HCT116 (cell line): Measurements from ENCODE around the gene ASGR1. TPM values are rescaled to one million over a fixed set of nuclear protein-coding genes. Genes with fewer than 3 reads are reported as not detected.

Experiments used
- ATAC-seq: fragments of 200-7000 bp; cut with Tn5 transposase; 2 replicates; pipeline ENCODE4 v1.9.1; 2020; ENCODE audit warnings: mild to moderate bottlenecking, moderate library complexity
- BruUV-seq: library from RNA; stranded (reverse); fragments of 400-500 nt; replicated peaks from 2 replicates; lab custom pipeline; 2021; lab: Mats Ljungman, UMichigan
- CTCF ChIA-PET: fragments of 300-600 bp; sonication (Branson Sonifier 250); formaldehyde crosslinking; loops from one replicate; lab custom pipeline; 2021; ENCODE audit warnings: antibody characterized with exemption; lab: Charles Lee
- POLR2A ChIA-PET: fragments of 300-600, 350-600 bp; sonication (Branson Sonifier 250); formaldehyde crosslinking; loops from one replicate; lab custom pipeline; 2021; ENCODE audit warnings: antibody characterized with exemption; lab: Charles Lee
- RAD21 ChIA-PET, 2 experiments: fragments of 300-600 bp; sonication (Branson Sonifier 250); formaldehyde crosslinking; loops; one replicate each; lab custom pipeline; 2023; ENCODE audit warnings: low total read pairs in 2 of 2; ENCODE audit not compliant: uncharacterized antibody in 2 of 2, unreplicated experiment in 2 of 2, low non-redundant PET in 1 of 2; lab: Charles Lee
- DNase-seq: peaks from one replicate; pipeline ENCODE4 v3.0.0-alpha.2; 2010; ENCODE audit warnings: low read depth, low spot score
- H2AFZ ChIP-seq: fragments of 200-600 bp; shearing (Covaris generic), sonication (generic); 2 replicates; pipeline ENCODE4 v1.6.1; 2017; ENCODE audit warnings: low read depth, mixed run types, mixed read lengths, antibody characterized with exemption, low read length; ENCODE audit not compliant: poor library complexity, severe bottlenecking
- H3K27ac ChIP-seq: 2 replicates; pipeline ENCODE4 v1.5.1; 2012; ENCODE audit warnings: low read depth, low read length
- H3K27me3 ChIP-seq: fragments of 200-600 bp; sonication (generic); 2 replicates; pipeline ENCODE4 v1.6.1; 2016; ENCODE audit warnings: mixed run types, low read length, mixed read lengths; ENCODE audit not compliant: insufficient read depth
- H3K36me3 ChIP-seq, 2 experiments: fragments of 200-500 bp in 1 of 2; fragments of 200-600 bp in 1 of 2; sonication (Bioruptor generic) in 1 of 2; sonication (generic) in 1 of 2; 2 replicates each; pipeline versions ENCODE4 v1.5.1 to v1.6.1; 2014 to 2016; ENCODE audit warnings: low read length in 2 of 2, inconsistent platforms in 1 of 2, mixed read lengths in 1 of 2, mixed run types in 1 of 2; ENCODE audit not compliant: insufficient read depth in 2 of 2, control insufficient read depth in 1 of 2
- H3K4me1 ChIP-seq, 2 experiments: fragments of 200-600 bp in 1 of 2; sonication (generic) in 1 of 2; 2 replicates each; pipeline versions ENCODE4 v1.5.1 to v1.6.1; 2012 to 2017; ENCODE audit warnings: low read length in 2 of 2, inconsistent platforms in 1 of 2, mild to moderate bottlenecking in 1 of 2, mixed read lengths in 1 of 2, mixed run types in 1 of 2, moderate library complexity in 1 of 2; ENCODE audit not compliant: insufficient read depth in 2 of 2, control insufficient read depth in 1 of 2
- H3K4me2 ChIP-seq: fragments of 200-600 bp; sonication (generic); 2 replicates; pipeline ENCODE4 v1.6.1; 2017; ENCODE audit warnings: mixed run types, low read length, mixed read lengths
- H3K4me3 ChIP-seq, 2 experiments: fragments of 200-600 bp in 1 of 2; sonication (generic) in 1 of 2; replicated peaks in 1 of 2; 2 replicates each; pipeline ENCODE4 v1.5.1; 2011 to 2016; ENCODE audit warnings: low read length in 2 of 2, control low read depth in 1 of 2, low read depth in 1 of 2, mild to moderate bottlenecking in 1 of 2, mixed read lengths in 1 of 2, mixed run types in 1 of 2
- H3K79me2 ChIP-seq: fragments of 200-600 bp; sonication (generic); 2 replicates; pipeline ENCODE4 v1.6.1; 2017; ENCODE audit warnings: mild to moderate bottlenecking, mixed run types, low read length, moderate library complexity, mixed read lengths; ENCODE audit not compliant: insufficient read depth
- H3K9ac ChIP-seq: fragments of 200-600 bp; sonication (generic); 2 replicates; pipeline ENCODE4 v1.6.1; 2016; ENCODE audit warnings: low read length, mixed read lengths
- H3K9me2 ChIP-seq: fragments of 200-600 bp; sonication (generic), shearing (Covaris generic); 2 replicates; pipeline ENCODE4 v1.6.1; 2017; ENCODE audit warnings: mixed run types, mild to moderate bottlenecking, moderate library complexity; ENCODE audit not compliant: insufficient read depth
- H3K9me3 ChIP-seq, 2 experiments: fragments of 200-500 bp in 1 of 2; fragments of 200-600 bp in 1 of 2; sonication (Bioruptor generic) in 1 of 2; sonication (generic) in 1 of 2; 2 replicates each; pipeline ENCODE4 v1.6.1; 2014 to 2017; ENCODE audit warnings: low read length in 2 of 2, mixed read lengths in 2 of 2, inconsistent platforms in 1 of 2, low read depth in 1 of 2, mild to moderate bottlenecking in 1 of 2, mixed run types in 1 of 2, moderate library complexity in 1 of 2; ENCODE audit not compliant: control insufficient read depth in 1 of 2, insufficient read depth in 1 of 2
- H4K20me1 ChIP-seq: fragments of 200-600 bp; sonication (generic), shearing (Covaris generic); 2 replicates; pipeline ENCODE4 v1.6.1; 2017; ENCODE audit warnings: mixed run types, mild to moderate bottlenecking, moderate library complexity; ENCODE audit not compliant: insufficient read depth
- ATF3 ChIP-seq: IDR thresholded peaks from 2 replicates; pipeline ENCODE4 v1.6.1; 2012
- CEBPB ChIP-seq: IDR thresholded peaks from 2 replicates; pipeline ENCODE4 v1.6.1; 2012; ENCODE audit warnings: low read depth
- EZH2phosphoT487 ChIP-seq: fragments of 200-600 bp; IDR thresholded peaks from 2 replicates; pipeline ENCODE4 v1.6.1; 2018; ENCODE audit warnings: antibody characterized with exemption, borderline replicate concordance
- POLR2A ChIP-seq: IDR thresholded peaks from 2 replicates; pipeline ENCODE4 v1.7.0; 2011; ENCODE audit warnings: borderline replicate concordance; ENCODE audit not compliant: insufficient read depth, insufficient read length; ENCODE audit errors: extremely low read depth
- RAD21 ChIP-seq: IDR thresholded peaks from 2 replicates; pipeline ENCODE4 v1.6.1; 2012; ENCODE audit warnings: low read depth, mild to moderate bottlenecking
- SP1 ChIP-seq: IDR thresholded peaks from 2 replicates; pipeline ENCODE4 v1.6.1; 2012; ENCODE audit warnings: low read depth
- ZFX ChIP-seq: fragments of 450-650 bp; IDR thresholded peaks from 2 replicates; pipeline ENCODE4 v1.6.1; 2017
- intact Hi-C: fragments of 100-400 bp; cut with micrococcal nuclease; formaldehyde crosslinking; loops from 2 replicates; pipeline ENCODE4 v1.10.0; 2022
- total RNA-seq: library from RNA; stranded (reverse); gene quantifications from one replicate; pipeline ENCODE4 v1.2.1, GENCODE V29; 2021; ENCODE audit not compliant: unreplicated experiment

ASGR1 gene
- total RNA-seq, 1 experiment from 2014 or later, result 1.2 TPM

- Histone ChIP-seq H3K4me1 (peaks cover 3 to 12% of the 10 kb centered on the region in 2 experiments; a peak in 3 of 4 replicates), H3K9me2 (no peaks in the 10 kb centered on the region), H3K36me3 (no peaks in the 10 kb centered on the region), H3K27me3 (no peaks in the 10 kb centered on the region), H2AFZ (no peak overlapping the region), H3K9me3 (no peaks in the 10 kb centered on the region), H3K4me3 (no peak overlapping the region), H3K9ac (no peak overlapping the region), H4K20me1 (no peaks in the 10 kb centered on the region), H3K79me2 (no peaks in the 10 kb centered on the region), H3K4me2 (no peak overlapping the region), H3K27ac (no peak overlapping the region)
- intact Hi-C loops, result no loop called here
- TF ChIP-seq ZFX (no peak), POLR2A (no peak)
- CTCF ChIA-PET, result no interaction called here
- RAD21 ChIA-PET, result no interaction called here
- DNase-seq (no peak), ATAC-seq (no peak)
- POLR2A ChIA-PET, result no interaction called here
- no TSS peak for BruUV-seq
These were observed 28.9 kb upstream of the ASGR1 start for GRCh38 chr17:7208027-7208571.

- RAD21 ChIA-PET, result no interaction called here
- POLR2A ChIA-PET, result no interaction called here
These were observed 28.2 kb upstream of the ASGR1 start for GRCh38 chr17:7207120-7208001.

More at GRCh38 chr17:7207120-7208001, 28.2 kb upstream of the ASGR1 start:
- no peaks in the 10 kb centered on the region for H3K36me3 ChIP-seq
- H3K9ac ChIP-seq, result no peak overlapping the region
- H3K27ac ChIP-seq, result no peak overlapping the region
- no peaks in the 10 kb centered on the region for H3K27me3 ChIP-seq
- H4K20me1 ChIP-seq, result no peaks in the 10 kb centered on the region
- intact Hi-C loops, result no loop called here
- CTCF ChIA-PET, result no interaction called here
- DNase-seq (no peak), ATAC-seq (no peak)
- no TSS peak for BruUV-seq
- peaks cover 3 to 12% of the 10 kb centered on the region in 2 experiments; a peak in 3 of 4 replicates for H3K4me1 ChIP-seq
- no peak overlapping the region for H3K4me3 ChIP-seq
- H3K4me2 ChIP-seq, result no peak overlapping the region
- H2AFZ ChIP-seq, result no peak overlapping the region
- no peaks in the 10 kb centered on the region for H3K79me2 ChIP-seq
- TF ChIP-seq ATF3 (no peak), EZH2phosphoT487 (no peak), RAD21 (no peak), POLR2A (no peak), CEBPB (no peak), SP1 (no peak)
- no peaks in the 10 kb centered on the region for H3K9me3 ChIP-seq
- H3K9me2 ChIP-seq, result no peaks in the 10 kb centered on the region
